ENCODE data around the gene TGOLN2. TPM values are rescaled to one million over a fixed set of nuclear protein-coding genes. Genes with fewer than 3 reads are reported as not detected.
A peak's percentile ranks its signal among the peaks of the same experiment; 100 is the strongest.
"Not testable (repeated sequence)": the region's sequence is repeated elsewhere in the genome, so short reads cannot be mapped to it uniquely, and the experiment has no call there.

Gene TGOLN2
- total RNA-seq (2014; rRNA removed; shearing (Covaris generic); ENCODE audit: low replicate concordance) = 38.2 and 41.5 TPM in 2 replicates

DNA sequence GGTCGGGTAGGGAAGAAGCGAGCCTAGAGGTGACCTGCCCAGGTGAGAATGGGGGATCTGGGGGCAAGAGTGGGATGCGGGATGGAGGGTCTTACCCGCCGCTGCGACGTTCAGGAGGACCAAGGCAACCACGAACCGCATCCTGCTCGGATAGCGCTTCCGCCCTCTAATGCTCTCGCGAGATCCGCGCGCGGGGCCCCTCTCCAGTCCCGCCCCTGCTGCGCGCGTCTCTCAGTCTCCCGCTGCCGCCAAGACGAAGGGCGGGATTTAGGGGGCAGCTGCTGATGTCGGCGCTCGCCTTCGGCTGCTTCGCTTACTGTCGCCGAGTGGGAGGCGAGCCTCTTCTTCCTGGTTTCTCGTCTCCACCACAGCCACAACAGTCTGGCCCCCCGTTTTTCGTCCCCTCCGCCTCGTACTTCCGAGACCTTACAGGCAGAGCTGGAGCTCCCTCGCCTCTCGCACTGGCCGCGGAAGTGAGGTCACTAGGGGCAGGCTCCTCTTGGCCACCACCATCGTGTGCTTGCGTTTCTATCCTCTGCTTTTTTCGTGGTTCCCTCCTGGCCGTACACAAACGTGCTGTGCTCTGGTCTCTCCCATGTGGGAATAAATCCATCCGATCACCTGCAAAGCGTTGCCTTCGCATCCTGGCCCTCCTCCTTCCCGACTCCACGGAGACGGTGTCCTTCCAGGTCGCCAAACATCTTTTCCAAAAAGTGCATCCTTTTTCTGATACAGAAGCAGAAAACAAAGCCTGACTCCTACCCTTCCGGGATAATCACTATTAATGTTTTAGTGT, at the start of gene TGOLN2:
TSS of gene TGOLN2 (minus strand) at position 168 of the 796 bp plus-strand sequence. CDS start at position 141, 27 bp downstream.
- in situ Hi-C loops (cut with HindIII; ENCODE audit: low pct_unique_long_range_greater_than_20kb, low sequenced_read_pairs) = no loop called here

GRCh38 chr2:85377083-85377482, 49.3 kb upstream of the TGOLN2 start:
- in situ Hi-C loops (cut with HindIII; ENCODE audit: low pct_unique_long_range_greater_than_20kb, low sequenced_read_pairs) = no loop called here
- DNase-seq (ENCODE audit: low read depth) = no peak

More for the DNA sequence above, at the start of gene TGOLN2:
- DNase-seq (ENCODE audit: low read depth) = peak; percentile 93

DNA sequence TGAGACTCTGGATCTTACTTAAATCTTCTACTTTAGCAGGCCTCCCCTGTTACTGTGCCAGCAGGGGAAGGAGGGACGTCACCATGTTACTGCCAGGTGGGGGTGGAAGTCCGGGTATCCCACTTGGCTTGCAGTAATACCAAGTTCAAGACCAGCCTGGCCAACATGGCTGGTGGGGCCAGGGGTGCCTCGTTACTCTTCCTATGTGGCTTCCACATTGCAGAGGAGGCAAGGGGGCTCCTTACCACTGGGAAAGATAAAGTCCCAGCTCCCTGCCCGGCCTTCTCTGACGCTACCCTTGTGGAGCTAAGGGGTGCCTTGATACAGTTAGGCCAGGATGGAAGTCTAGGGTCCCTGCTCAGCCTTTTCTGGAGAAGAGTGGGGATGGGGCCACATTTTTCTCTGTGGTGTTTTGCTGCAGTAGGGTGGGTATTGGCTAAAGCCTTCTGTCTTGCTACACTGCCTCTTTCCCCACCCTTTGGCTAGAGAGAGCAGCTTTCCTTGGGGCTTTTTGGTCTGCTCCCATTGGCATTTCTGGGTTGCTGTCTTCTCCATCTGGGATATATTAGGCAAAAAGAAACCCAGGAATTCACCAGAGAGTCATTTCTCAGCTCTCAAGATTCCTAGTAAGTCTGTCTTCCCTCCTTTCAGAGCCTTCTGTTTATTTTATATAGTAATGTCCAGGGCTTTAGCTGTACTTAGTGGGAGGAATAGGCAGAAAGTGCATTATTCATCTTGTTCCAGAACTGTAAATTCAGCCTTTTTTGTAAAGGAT, 48.7 kb upstream of the TGOLN2 start:
- DNase-seq (ENCODE audit: low read depth) = no peak
- in situ Hi-C loops (cut with HindIII; ENCODE audit: low pct_unique_long_range_greater_than_20kb, low sequenced_read_pairs) = no loop called here

DNA sequence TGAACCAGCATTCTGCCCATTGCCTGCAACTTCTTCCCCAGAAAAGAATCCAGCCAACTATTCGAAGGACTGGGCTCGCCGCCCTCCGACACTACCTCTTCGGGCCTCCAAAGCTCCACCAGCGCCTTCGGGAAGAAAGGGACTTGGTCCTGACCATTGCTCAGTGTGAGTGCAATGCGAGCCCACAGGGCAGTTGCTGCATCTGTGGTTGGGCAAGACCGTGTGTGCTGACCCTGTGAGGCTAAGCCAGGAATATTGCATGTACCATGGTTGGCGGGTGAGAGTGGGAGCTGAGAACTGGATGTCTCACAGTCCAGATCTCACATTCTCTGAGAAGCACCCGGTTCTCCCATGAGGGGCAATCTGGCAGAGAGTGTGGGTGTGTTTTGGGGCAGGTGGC, 43.3 kb upstream of the TGOLN2 start:
- in situ Hi-C loops (cut with HindIII; ENCODE audit: low pct_unique_long_range_greater_than_20kb, low sequenced_read_pairs) = no loop called here

DNA sequence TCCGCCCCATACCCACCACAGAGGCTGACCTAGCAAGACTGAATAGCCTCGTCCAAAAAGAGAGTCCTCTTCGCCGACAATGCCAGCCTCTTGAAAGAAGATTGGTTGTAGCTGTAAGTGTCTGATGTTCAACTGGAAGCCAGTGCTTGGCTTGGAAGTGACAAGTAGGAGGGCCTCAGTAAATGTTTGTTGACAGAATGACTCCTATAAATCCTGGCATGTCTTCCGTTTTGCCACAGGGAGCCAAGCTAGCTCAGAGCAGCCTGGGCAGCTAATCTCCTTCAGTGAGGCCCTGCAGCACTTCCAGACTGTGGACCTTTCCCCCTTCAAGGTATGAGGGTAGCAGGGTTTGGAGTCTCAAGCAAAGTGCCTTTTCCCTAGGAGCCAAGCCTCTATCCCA, 41.7 kb upstream of the TGOLN2 start:
- in situ Hi-C loops (cut with HindIII; ENCODE audit: low pct_unique_long_range_greater_than_20kb, low sequenced_read_pairs) = no loop called here
- DNase-seq (ENCODE audit: low read depth) = no peak

More for the DNA sequence above, 43.3 kb upstream of the TGOLN2 start:
- no peak for DNase-seq (ENCODE audit: low read depth)

DNA sequence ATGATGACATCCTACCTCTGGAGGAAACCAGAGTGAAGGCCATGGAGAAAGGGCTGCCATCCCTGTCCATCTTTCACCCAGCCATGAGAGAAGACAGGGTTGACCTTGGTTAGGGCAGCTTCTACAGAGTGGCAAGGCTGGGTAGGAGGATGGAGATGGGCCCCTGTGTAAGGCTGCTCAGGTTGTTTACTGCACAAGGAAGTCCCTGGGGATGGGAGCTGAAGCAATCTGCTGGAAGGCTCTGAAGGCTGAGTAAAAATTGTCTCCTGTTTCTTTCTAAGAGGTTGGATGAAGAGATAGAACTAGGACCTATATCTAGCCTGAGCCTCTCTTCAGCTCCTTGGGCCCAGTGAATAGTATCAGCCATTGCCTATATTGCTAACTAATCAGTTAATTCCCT, 41.1 kb upstream of the TGOLN2 start:
- in situ Hi-C loops (cut with HindIII; ENCODE audit: low pct_unique_long_range_greater_than_20kb, low sequenced_read_pairs) = no loop called here

DNA sequence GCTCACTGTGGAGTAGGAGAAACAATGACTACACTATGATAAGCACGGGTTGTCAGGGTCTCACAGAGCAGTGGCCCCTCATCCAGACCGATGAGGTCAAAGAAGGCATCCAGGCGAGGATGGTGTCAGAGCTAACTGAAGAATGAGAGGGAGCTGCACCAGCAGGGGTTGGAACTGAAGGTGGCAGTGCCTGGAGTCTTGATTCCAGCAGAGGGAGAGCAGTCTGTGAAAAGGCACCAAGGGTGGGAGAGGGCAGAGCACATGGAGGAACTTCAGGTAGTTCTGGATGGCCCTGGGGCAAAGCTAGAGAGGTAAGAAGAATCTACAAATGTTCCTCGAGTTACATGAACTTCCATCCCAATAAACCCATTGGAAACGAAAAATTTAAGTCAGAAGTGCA, 39.4 kb upstream of the TGOLN2 start:
- in situ Hi-C loops (cut with HindIII; ENCODE audit: low pct_unique_long_range_greater_than_20kb, low sequenced_read_pairs) = no loop called here
- no peak for DNase-seq (ENCODE audit: low read depth)

More for the DNA sequence above, 41.1 kb upstream of the TGOLN2 start:
- DNase-seq (ENCODE audit: low read depth) = no peak

DNA sequence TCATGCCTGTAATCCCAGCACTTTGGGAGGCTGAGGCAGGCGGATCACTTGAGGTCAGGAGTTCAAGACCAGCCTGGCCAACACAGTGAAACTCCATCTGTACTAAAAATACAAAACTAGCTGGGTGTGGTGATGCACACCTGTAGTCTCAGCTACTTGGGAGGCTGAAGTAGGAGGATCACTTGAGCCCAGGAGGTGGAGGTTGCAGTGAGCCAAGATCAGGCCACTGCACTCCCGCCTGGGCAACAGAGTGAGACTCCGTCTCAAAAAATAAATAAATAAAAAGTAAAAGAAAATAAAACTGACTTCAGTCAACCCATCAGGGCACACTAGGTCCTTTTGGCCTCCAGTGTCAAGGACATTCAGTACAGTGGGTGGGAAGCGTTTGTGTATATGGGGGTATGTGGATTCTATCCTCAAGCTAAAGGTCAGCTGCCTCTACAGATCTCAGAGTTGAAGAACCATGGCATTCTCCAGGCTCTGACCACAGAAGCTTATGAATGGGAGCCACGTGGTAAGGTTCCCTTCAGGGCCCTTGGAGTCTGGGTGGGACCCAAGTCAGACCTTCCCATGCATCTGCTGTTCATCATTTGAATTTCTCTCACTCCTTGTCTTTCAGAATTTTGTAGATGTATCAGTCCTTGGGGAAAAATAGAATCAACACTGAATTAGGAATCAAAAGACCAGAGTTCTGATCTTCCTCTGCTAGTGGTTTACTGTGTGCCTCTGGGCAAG, 35.0 kb upstream of the TGOLN2 start:
- in situ Hi-C loops (cut with HindIII; ENCODE audit: low pct_unique_long_range_greater_than_20kb, low sequenced_read_pairs) = not testable (repeated sequence)

DNA sequence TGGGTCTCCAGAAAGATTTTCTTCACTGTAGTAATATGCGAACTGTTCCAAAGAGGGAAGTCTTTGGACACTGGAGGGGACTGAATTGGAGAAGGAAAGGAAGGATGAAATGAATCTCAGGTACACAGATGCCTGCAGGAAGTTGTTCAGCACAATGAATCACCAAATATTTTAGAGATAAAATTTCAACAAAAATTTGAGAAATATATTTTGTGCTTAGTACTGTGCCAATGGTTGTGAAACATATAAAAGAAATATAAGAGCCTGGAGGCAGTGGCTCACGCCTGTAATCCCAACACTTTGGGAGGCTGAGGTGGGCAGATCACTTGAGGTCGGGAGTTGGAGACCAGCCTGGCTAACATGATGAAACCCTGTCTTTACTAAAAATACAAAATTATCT, 29.9 kb upstream of the TGOLN2 start:
- DNase-seq (ENCODE audit: low read depth) = no peak
- in situ Hi-C loops (cut with HindIII; ENCODE audit: low pct_unique_long_range_greater_than_20kb, low sequenced_read_pairs) = no loop called here

More for the DNA sequence above, 35.0 kb upstream of the TGOLN2 start:
- DNase-seq (ENCODE audit: low read depth) = not testable (repeated sequence)

- in situ Hi-C loops (cut with HindIII; ENCODE audit: low pct_unique_long_range_greater_than_20kb, low sequenced_read_pairs) = no loop called here
- DNase-seq (ENCODE audit: low read depth) = no peak
Measured at GRCh38 chr2:85356186-85356585, 28.4 kb upstream of the TGOLN2 start.

DNA sequence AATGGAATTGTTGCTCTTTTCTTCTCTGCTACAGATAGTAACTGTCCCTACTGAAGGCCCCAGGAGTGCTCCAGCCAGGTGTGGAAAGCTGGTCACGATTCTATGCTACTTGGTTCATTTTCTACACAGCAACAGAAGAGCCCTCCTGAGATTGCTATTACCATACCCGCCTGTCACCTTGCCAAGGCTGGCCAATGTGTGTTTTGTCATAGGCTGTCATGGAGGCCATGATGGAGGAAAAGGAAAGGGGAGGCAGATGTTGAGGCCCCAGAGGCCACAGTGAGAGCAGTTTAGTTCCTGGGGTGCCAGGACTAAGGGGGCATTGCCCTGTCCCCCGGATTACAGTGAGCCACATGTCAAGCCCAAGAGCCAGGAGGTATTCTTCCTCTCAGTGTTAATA, 27.7 kb upstream of the TGOLN2 start:
- in situ Hi-C loops (cut with HindIII; ENCODE audit: low pct_unique_long_range_greater_than_20kb, low sequenced_read_pairs) = no loop called here
- DNase-seq (ENCODE audit: low read depth) = no peak

DNA sequence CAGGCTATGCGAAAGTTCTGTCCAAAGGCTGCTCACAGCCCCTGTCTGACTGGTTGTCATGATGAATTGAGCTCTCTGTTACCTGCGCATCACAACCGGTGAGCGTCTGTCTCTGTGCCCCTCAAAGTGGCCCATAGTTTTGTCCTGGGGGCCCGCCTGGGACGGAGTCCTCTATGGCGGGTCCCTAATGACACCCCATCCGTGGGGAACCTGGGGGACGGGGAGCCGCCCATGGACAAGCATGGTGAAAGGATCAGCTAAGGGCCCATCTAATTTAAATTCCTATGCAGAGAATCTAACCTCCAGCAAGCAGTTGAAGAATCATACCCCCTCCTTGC, 27.3 kb upstream of the TGOLN2 start:
- in situ Hi-C loops (cut with HindIII; ENCODE audit: low pct_unique_long_range_greater_than_20kb, low sequenced_read_pairs) = no loop called here
- no peak for DNase-seq (ENCODE audit: low read depth)

- in situ Hi-C loops (cut with HindIII; ENCODE audit: low pct_unique_long_range_greater_than_20kb, low sequenced_read_pairs) = no loop called here
- DNase-seq (ENCODE audit: low read depth) = peak; percentile 97
Measured at GRCh38 chr2:85354286-85355072, 26.7 kb upstream of the TGOLN2 start, which contains the start of the genes ELMOD3 and RETSAT. Gene ELMOD3, plus strand, starts transcription at chr2:85354769. Its CDS starts 2,430 bp downstream, at chr2:85357199. Gene RETSAT, minus strand, starts transcription at chr2:85354528. Its CDS starts 21 bp downstream, at chr2:85354507.

GRCh38 chr2:85353876-85354285, 26.1 kb upstream of the TGOLN2 start:
- in situ Hi-C loops (cut with HindIII; ENCODE audit: low pct_unique_long_range_greater_than_20kb, low sequenced_read_pairs) = no loop called here
- DNase-seq (ENCODE audit: low read depth) = no peak

DNA sequence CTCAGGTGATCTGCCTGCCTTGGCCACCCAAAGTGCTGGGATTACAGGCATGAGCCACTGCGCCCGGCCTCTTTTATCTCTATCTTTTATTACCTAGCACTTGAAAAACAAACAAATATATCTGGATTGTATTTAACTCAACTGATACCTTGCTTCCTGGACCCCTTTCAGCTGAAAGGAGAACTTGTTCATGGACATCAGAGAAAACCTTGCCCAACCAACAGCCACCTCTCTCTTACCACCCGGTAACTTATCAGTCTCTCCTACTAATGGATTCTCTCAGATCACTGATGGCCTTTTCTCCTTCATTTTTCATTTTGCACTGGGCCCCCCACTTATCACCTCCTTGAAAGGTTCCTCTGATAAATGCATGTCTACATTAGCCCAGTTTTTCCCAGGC, 19.8 kb upstream of the TGOLN2 start:
- DNase-seq (ENCODE audit: low read depth) = no peak
- in situ Hi-C loops (cut with HindIII; ENCODE audit: low pct_unique_long_range_greater_than_20kb, low sequenced_read_pairs) = no loop called here

- in situ Hi-C loops (cut with HindIII; ENCODE audit: low pct_unique_long_range_greater_than_20kb, low sequenced_read_pairs) = no loop called here
- DNase-seq (ENCODE audit: low read depth) = no peak
Measured at GRCh38 chr2:85344356-85344954, 16.7 kb upstream of the TGOLN2 start.

- in situ Hi-C loops (cut with HindIII; ENCODE audit: low pct_unique_long_range_greater_than_20kb, low sequenced_read_pairs); DNase-seq (ENCODE audit: low read depth): not testable (repeated sequence)
Measured at GRCh38 chr2:85343207-85343895, 15.6 kb upstream of the TGOLN2 start.

Data from Caki2 (cell line).